ENCODE measurements around the gene RNASE3.
"Not testable (repeated sequence)": the region's sequence is repeated elsewhere in the genome, so short reads cannot be mapped to it uniquely, and the experiment has no call there.

- TF ChIP-seq POLR2A, CTCF (IDR thresholded peaks at IDR 0.05): not testable (repeated sequence)
Measured at GRCh38 chr14:20923766-20924297, 32.6 kb downstream of the RNASE3 start.

All from uterus (tissue), 2 donors.